ENCODE data around the gene PYM1. TPM values are rescaled to one million over a fixed set of nuclear protein-coding genes. Genes with fewer than 3 reads are reported as not detected.

Gene PYM1
- total and polyA plus RNA-seq, 2 of the 13 experiments (the other 11 are each of a cell fraction or from before 2014, with no cell fraction given), result 44.0 to 51.8 TPM

GRCh38 chr12:55966408-55967281 lies 39.0 kb upstream of the PYM1 start, which contains the start of gene CDK2 (continued):
- no peak for TF ChIP-seq ZXDC (CRISPR knock-in tag; IDR thresholded peaks at IDR 0.05)
- 0 out of 3 replicates have a peak, but pooled peaks have one; percentile 40 for TF ChIP-seq MXI1 (IDR thresholded peaks at IDR 0.05; ENCODE audit: borderline replicate concordance, low read depth, low read length)
- TF ChIP-seq AKNA (CRISPR knock-in tag; IDR thresholded peaks at IDR 0.05; ENCODE audit: borderline replicate concordance), result no peak
- no peak for TF ChIP-seq SALL2 (CRISPR knock-in tag; IDR thresholded peaks at IDR 0.05)
- no peak for TF ChIP-seq ZFAT (CRISPR knock-in tag; conservative IDR thresholded peaks at IDR 0.05)
- TF ChIP-seq EP300 (IDR thresholded peaks at IDR 0.05; ENCODE audit: low read depth in 2 of 2, low read length in 2 of 2), result no peak
- TF ChIP-seq EP300 (CRISPR knock-in tag; IDR thresholded peaks at IDR 0.05; ENCODE audit: borderline replicate concordance), result no peak
- TF ChIP-seq RXRB (CRISPR knock-in tag; IDR thresholded peaks at IDR 0.05; ENCODE audit: borderline replicate concordance), result no peak
- no peak; the same call in 1 of the 2 replicates for TF ChIP-seq ARID5B (CRISPR knock-in tag; IDR thresholded peaks at IDR 0.05)
- TF ChIP-seq EED (CRISPR knock-in tag; IDR thresholded peaks at IDR 0.05), result no peak
- TF ChIP-seq RXRA (CRISPR knock-in tag; IDR thresholded peaks at IDR 0.05), result no peak
- peak; percentile 73; the same call in 1 of the 2 replicates for TF ChIP-seq SIN3A (IDR thresholded peaks at IDR 0.05; ENCODE audit: borderline replicate concordance, low read depth, low read length)

Data from HepG2 (cell line).